NCI-H345 treated with DMSO at 0.1 percent for 48 hours (cell line): ENCODE results near the gene LRRC2.
A peak's percentile ranks its signal among the peaks of the same experiment; 100 is the strongest.
"Not testable (repeated sequence)": the region's sequence is repeated elsewhere in the genome, so short reads cannot be mapped to it uniquely, and the experiment has no call there.

Experiments used
- DNase-seq: peaks from one replicate; lab custom pipeline; 2025; ENCODE audit not compliant: unreplicated experiment; lab: John Stamatoyannopoulos, UW

LRRC2 gene

GRCh38 chr3:46501702-46502101 lies 64.4 kb downstream of the LRRC2 start:
- no peak for DNase-seq

- DNase-seq = no peak
Measured at GRCh38 chr3:46500656-46501635, 65.2 kb downstream of the LRRC2 start.

- DNase-seq = no peak
Measured at GRCh38 chr3:46498916-46499519, 67.1 kb downstream of the LRRC2 start.

- no peak for DNase-seq
Measured at GRCh38 chr3:46497556-46498265, 68.4 kb downstream of the LRRC2 start, which contains the start of gene RTP3. RTP3 (plus strand) TSS chr3:46497976; CDS start chr3:46498063, 87 bp downstream.

GRCh38 chr3:46496746-46497555 lies 69.2 kb downstream of the LRRC2 start:
- no peak for DNase-seq

- no peak for DNase-seq
Measured at GRCh38 chr3:46495901-46496456, 70.1 kb downstream of the LRRC2 start.

GRCh38 chr3:46494491-46494890 lies 71.6 kb downstream of the LRRC2 start:
- not testable (repeated sequence) for DNase-seq

- no peak for DNase-seq
Measured at GRCh38 chr3:46492890-46493547, 73.1 kb downstream of the LRRC2 start.

- no peak for DNase-seq
Measured at GRCh38 chr3:46491089-46492070, 74.7 kb downstream of the LRRC2 start.

- DNase-seq = no peak
Measured at GRCh38 chr3:46490338-46491084, 75.6 kb downstream of the LRRC2 start.

- DNase-seq = no peak
Measured at GRCh38 chr3:46489875-46490274, 76.2 kb downstream of the LRRC2 start.

- no peak for DNase-seq
Measured at GRCh38 chr3:46489381-46489780, 76.7 kb downstream of the LRRC2 start.

GRCh38 chr3:46488735-46489361 lies 77.3 kb downstream of the LRRC2 start:
- peak; percentile 66 for DNase-seq

- no peak for DNase-seq
Measured at GRCh38 chr3:46485779-46486175, 80.3 kb downstream of the LRRC2 start.

GRCh38 chr3:46484911-46485778 lies 81.0 kb downstream of the LRRC2 start:
- DNase-seq = no peak

GRCh38 chr3:46484388-46484787 lies 81.7 kb downstream of the LRRC2 start:
- DNase-seq = no peak

GRCh38 chr3:46483825-46484224 lies 82.3 kb downstream of the LRRC2 start:
- no peak for DNase-seq
